GM12801 (cell line): ENCODE measurements around the gene FADS2.

Experiments
- CTCF ChIP-seq: IDR thresholded peaks from one replicate; pipeline ENCODE4 v1.5.1; 2011; ENCODE audit warnings: control low read depth; ENCODE audit not compliant: insufficient read length; ENCODE audit errors: extremely low read depth

FADS2 gene

GRCh38 chr11:61793083-61793828 lies 34.8 kb upstream of the FADS2 start:
- no peak for TF ChIP-seq CTCF

DNA sequence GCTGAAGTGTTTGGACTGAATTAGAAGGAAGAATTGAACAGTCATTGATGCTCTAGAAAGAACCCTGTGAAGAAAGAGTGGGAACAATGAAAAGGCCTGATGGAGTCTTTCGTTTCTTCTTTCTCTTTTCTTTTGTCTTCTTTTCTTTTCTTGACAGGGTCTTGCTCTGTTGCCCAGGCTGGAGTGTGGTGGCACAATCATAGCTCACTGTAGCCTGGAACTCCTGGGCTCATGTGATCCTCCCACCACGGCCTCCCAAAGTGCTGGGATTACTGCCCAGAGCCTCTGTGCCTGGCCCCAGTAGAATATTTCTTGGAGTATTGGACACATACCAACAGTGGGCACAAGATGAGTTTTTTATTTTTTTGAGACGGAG lies 34.3 kb upstream of the FADS2 start:
- TF ChIP-seq CTCF: no peak

- TF ChIP-seq CTCF: no peak
Measured at GRCh38 chr11:61794579-61794978, 33.5 kb upstream of the FADS2 start.

DNA sequence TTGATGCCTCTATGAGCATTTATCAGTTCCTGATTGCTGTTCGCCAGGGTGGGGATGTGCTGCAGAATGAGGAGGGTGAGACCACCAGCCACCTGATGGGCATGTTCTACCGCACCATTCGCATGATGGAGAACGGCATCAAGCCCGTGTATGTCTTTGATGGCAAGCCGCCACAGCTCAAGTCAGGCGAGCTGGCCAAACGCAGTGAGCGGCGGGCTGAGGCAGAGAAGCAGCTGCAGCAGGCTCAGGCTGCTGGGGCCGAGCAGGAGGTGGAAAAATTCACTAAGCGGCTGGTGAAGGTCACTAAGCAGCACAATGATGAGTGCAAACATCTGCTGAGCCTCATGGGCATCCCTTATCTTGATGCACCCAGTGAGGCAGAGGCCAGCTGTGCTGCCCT lies 32.6 kb upstream of the FADS2 start:
- TF ChIP-seq CTCF: no peak

GRCh38 chr11:61795876-61796526 lies 32.1 kb upstream of the FADS2 start:
- no peak for TF ChIP-seq CTCF

GRCh38 chr11:61797263-61797944 lies 30.7 kb upstream of the FADS2 start:
- no peak for TF ChIP-seq CTCF

DNA sequence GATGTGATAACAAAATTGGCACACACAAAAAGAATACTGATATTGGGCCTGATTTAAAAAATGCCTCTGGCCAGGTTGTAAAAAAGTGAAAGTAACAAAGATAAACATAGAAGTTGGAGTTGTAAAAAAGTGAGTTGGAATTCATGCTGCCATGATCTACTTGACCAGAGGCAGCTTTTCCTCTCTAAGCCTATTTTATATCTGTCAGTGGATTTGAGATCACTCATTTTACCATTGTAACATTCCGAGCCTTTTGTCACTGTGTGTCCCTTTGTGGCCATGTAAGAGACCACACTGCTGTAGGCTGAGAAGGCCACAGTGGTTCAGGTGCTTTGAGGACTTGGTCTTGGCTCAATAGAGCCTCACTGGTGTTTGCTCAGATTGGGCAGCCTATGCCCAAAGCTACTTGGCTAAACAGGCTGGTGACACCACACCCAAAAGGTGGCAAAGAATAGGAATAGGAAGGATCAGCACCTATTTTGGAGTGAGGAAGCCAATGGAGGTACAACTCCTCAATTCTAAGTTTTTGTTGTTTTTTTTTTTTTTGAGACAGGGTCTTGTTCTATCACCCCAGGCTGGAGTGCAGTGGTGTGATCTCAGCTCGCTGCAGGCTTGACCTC lies 28.3 kb upstream of the FADS2 start:
- TF ChIP-seq CTCF: no peak
